ENCODE data around the gene WASF1. TPM values are rescaled to one million over a fixed set of nuclear protein-coding genes. Genes with fewer than 3 reads are reported as not detected.

The WASF1 gene
- total RNA-seq, result 6.0 TPM

- ATAC-seq, result peak; percentile 99
These were observed at the start of gene WASF1 for GRCh38 chr6:110179406-110180227. Gene WASF1, minus strand, starts transcription at chr6:110179670. Its CDS starts 52,069 bp downstream, at chr6:110127601.

- ATAC-seq, result no peak
These were observed 46.8 kb upstream of the WASF1 start for GRCh38 chr6:110226261-110226660.

GRCh38 chr6:110221738-110222137, 42.3 kb upstream of the WASF1 start:
- no peak for ATAC-seq

GRCh38 chr6:110217266-110217665, 37.8 kb upstream of the WASF1 start:
- no peak for ATAC-seq

GRCh38 chr6:110216140-110216539, 36.7 kb upstream of the WASF1 start:
- ATAC-seq, result no peak

GRCh38 chr6:110214338-110214737, 34.9 kb upstream of the WASF1 start:
- ATAC-seq, result no peak

GRCh38 chr6:110211753-110212152, 32.3 kb upstream of the WASF1 start:
- ATAC-seq, result no peak

- no peak for ATAC-seq
These were observed 28.2 kb upstream of the WASF1 start for GRCh38 chr6:110207652-110208051.

GRCh38 chr6:110201151-110201884, 21.8 kb upstream of the WASF1 start:
- ATAC-seq, result no peak

- ATAC-seq, result no peak
These were observed 19.1 kb upstream of the WASF1 start for GRCh38 chr6:110198561-110198960.

GRCh38 chr6:110196874-110197273, 17.4 kb upstream of the WASF1 start:
- no peak for ATAC-seq

- no peak for ATAC-seq
These were observed 16.2 kb upstream of the WASF1 start for GRCh38 chr6:110195639-110196038.

- ATAC-seq, result no peak
These were observed 12.0 kb upstream of the WASF1 start for GRCh38 chr6:110191477-110191876.

GRCh38 chr6:110190726-110191125, 11.3 kb upstream of the WASF1 start:
- no peak for ATAC-seq

- peak; percentile 23 for ATAC-seq
These were observed 9.3 kb upstream of the WASF1 start for GRCh38 chr6:110188791-110189190.

- no peak for ATAC-seq
These were observed 6.4 kb upstream of the WASF1 start for GRCh38 chr6:110185879-110186278.

- ATAC-seq, result no peak
These were observed 3.9 kb upstream of the WASF1 start for GRCh38 chr6:110183292-110183885.

- no peak for ATAC-seq
These were observed 1.9 kb upstream of the WASF1 start for GRCh38 chr6:110181131-110182030.

- ATAC-seq, result peak; percentile 33
These were observed 948 bp upstream of the WASF1 start, which contains the start of gene CDC40 for GRCh38 chr6:110180228-110181008. Gene CDC40, plus strand, starts transcription at chr6:110180427. Its CDS starts 18 bp downstream, at chr6:110180445.

- ATAC-seq, result peak; percentile 22
These were observed 654 bp downstream of the WASF1 start for GRCh38 chr6:110178626-110179405.
